ENCODE measurements around the gene CAV2. TPM values are rescaled to one million over a fixed set of nuclear protein-coding genes. Genes with fewer than 3 reads are reported as not detected.

Gene CAV2
- total RNA-seq: 100 to 1,000 TPM; 125 to 148 (median 129) TPM

GRCh38 chr7:116499168-116500077 is at the start of gene CAV2:
Gene CAV2 (plus strand): TSS chr7:116499738. CDS start chr7:116499782, 44 bp downstream.
- TF ChIP-seq POLR2A (IDR thresholded peaks at IDR 0.05; ENCODE audit: low read depth): no peak
- no peak for TF ChIP-seq CTCF (IDR thresholded peaks at IDR 0.05)
- peak; percentile 28 to 83 for TF ChIP-seq POLR2AphosphoS5 (IDR thresholded peaks at IDR 0.05)
- TF ChIP-seq EP300 (IDR thresholded peaks at IDR 0.05): no peak
- Histone ChIP-seq H3K4me3 (peak within 1 kb of the TSS; percentile 66 to 91 (median 88)), H3K27ac (replicated peaks in 1 of 4) (peak within 1 kb of the TSS; percentile 94 to 99 (median 98)), H3K27me3 (no peaks in the 10 kb centered on the region), H3K36me3 (peaks cover 0 to 4% (median 0%) of the 10 kb centered on the region in 4 donors), H3K4me1 (peaks cover 26 to 67% (median 48%) of the 10 kb centered on the region in 4 donors), H3K9me3 (no peaks in the 10 kb centered on the region)
- 35% methylated on average over 3 of the region's 86 CpGs for WGBS
- intact Hi-C loops (cut with DNase I): loop anchor here (5.0 kb wide), 1 partner anchor 52 kb away; no protein-coding TSS in a partner anchor
- no peak for DNase-seq (ENCODE audit: extremely low spot score)

- whole genome bisulfite sequencing: 20% methylated on average over 4 of the region's 4 CpGs
- intact Hi-C loops (cut with DNase I): loop anchor here (5.0 kb wide), 3 partner anchors 47 to 178 kb away; partner anchors contain the start of genes CAV1 and CAV2
- no peak for DNase-seq (ENCODE audit: extremely low spot score)
- no peaks in the 10 kb centered on the region for H3K36me3 ChIP-seq
- no peaks in the 10 kb centered on the region for H3K9me3 ChIP-seq
- H3K27ac ChIP-seq (replicated peaks in 1 of 4): peak overlapping the region; percentile 54 to 75 (median 68)
- H3K4me3 ChIP-seq: peak overlapping the region in 1 of 4 donors; percentile 1
- no peak for TF ChIP-seq EP300 (IDR thresholded peaks at IDR 0.05)
- TF ChIP-seq POLR2AphosphoS5 (IDR thresholded peaks at IDR 0.05): peak in 1 of 2 donors; percentile 18
- H3K27me3 ChIP-seq: no peaks in the 10 kb centered on the region
- H3K4me1 ChIP-seq: peaks cover 14 to 54% (median 40%) of the 10 kb centered on the region in 4 donors
Observed at GRCh38 chr7:116449950-116450349, 49.6 kb upstream of the CAV2 start.

GRCh38 chr7:116451957-116452729 is 47.4 kb upstream of the CAV2 start:
- no peak for TF ChIP-seq CTCF (IDR thresholded peaks at IDR 0.05)
- no peak for TF ChIP-seq POLR2A (IDR thresholded peaks at IDR 0.05; ENCODE audit: low read depth)
- no peak for TF ChIP-seq POLR2AphosphoS5 (IDR thresholded peaks at IDR 0.05)
- no peak for TF ChIP-seq EP300 (IDR thresholded peaks at IDR 0.05)
- H3K36me3 ChIP-seq: no peaks in the 10 kb centered on the region
- intact Hi-C loops (cut with DNase I): no loop called here
- no peak for DNase-seq (ENCODE audit: extremely low spot score)
- no peaks in the 10 kb centered on the region for H3K27me3 ChIP-seq
- H3K9me3 ChIP-seq: no peaks in the 10 kb centered on the region
- peaks cover 14 to 38% (median 29%) of the 10 kb centered on the region in 4 donors for H3K4me1 ChIP-seq
- no peak overlapping the region for H3K4me3 ChIP-seq
- H3K27ac ChIP-seq (replicated peaks in 1 of 4): no peak overlapping the region
- WGBS: 92% methylated on average over 2 of the region's 2 CpGs

GRCh38 chr7:116454377-116454776 is 45.2 kb upstream of the CAV2 start:
- H3K36me3 ChIP-seq: no peaks in the 10 kb centered on the region
- no peaks in the 10 kb centered on the region for H3K27me3 ChIP-seq
- 95% methylated on average over 2 of the region's 2 CpGs for WGBS
- DNase-seq (ENCODE audit: extremely low spot score): no peak
- no peak for TF ChIP-seq POLR2A (IDR thresholded peaks at IDR 0.05; ENCODE audit: low read depth)
- no peak for TF ChIP-seq POLR2AphosphoS5 (IDR thresholded peaks at IDR 0.05)
- no peak for TF ChIP-seq CTCF (IDR thresholded peaks at IDR 0.05)
- TF ChIP-seq EP300 (IDR thresholded peaks at IDR 0.05): no peak
- no peak overlapping the region for H3K27ac ChIP-seq (replicated peaks in 1 of 4)
- no peak overlapping the region for H3K4me3 ChIP-seq
- peaks cover 6 to 18% (median 13%) of the 10 kb centered on the region in 4 donors for H3K4me1 ChIP-seq
- H3K9me3 ChIP-seq: no peaks in the 10 kb centered on the region
- intact Hi-C loops (cut with DNase I): no loop called here

GRCh38 chr7:116455009-116455408 is 44.5 kb upstream of the CAV2 start:
- WGBS: 51% methylated on average over 2 of the region's 2 CpGs
- H3K27ac ChIP-seq (replicated peaks in 1 of 4): no peak overlapping the region

More at GRCh38 chr7:116455009-116455408, 44.5 kb upstream of the CAV2 start:
- Histone ChIP-seq H3K4me3 (no peak overlapping the region), H3K9me3 (no peaks in the 10 kb centered on the region), H3K4me1 (peaks cover 3 to 12% (median 7%) of the 10 kb centered on the region in 4 donors), H3K36me3 (no peaks in the 10 kb centered on the region), H3K27me3 (no peaks in the 10 kb centered on the region)
- no peak for TF ChIP-seq POLR2AphosphoS5 (IDR thresholded peaks at IDR 0.05)
- no peak for TF ChIP-seq EP300 (IDR thresholded peaks at IDR 0.05)
- TF ChIP-seq POLR2A (IDR thresholded peaks at IDR 0.05; ENCODE audit: low read depth): no peak
- TF ChIP-seq CTCF (IDR thresholded peaks at IDR 0.05): no peak
- no peak for DNase-seq (ENCODE audit: extremely low spot score)
- intact Hi-C loops (cut with DNase I): no loop called here

Measured in esophagus muscularis mucosa (tissue), 4 donors.